Nephron (organoid): ENCODE results near the gene SYNJ1.
"Not testable (repeated sequence)": the region's sequence is repeated elsewhere in the genome, so short reads cannot be mapped to it uniquely, and the experiment has no call there.

Source experiments
- H3K27ac Mint-ChIP-seq, 3 experiments: 2 replicates each; pipeline ENCODE4 v1.8.0; 2020; ENCODE audit warnings: mixed read lengths in 3 of 3, mild to moderate bottlenecking in 2 of 3, moderate library complexity in 1 of 3
- H3K27me3 Mint-ChIP-seq: 2 replicates; pipeline ENCODE4 v1.8.0; 2021; ENCODE audit warnings: low read depth, mild to moderate bottlenecking, moderate library complexity, mixed read lengths
- H3K36me3 Mint-ChIP-seq: 2 replicates; pipeline ENCODE4 v1.8.0; 2020; ENCODE audit warnings: low read depth, mixed read lengths
- H3K4me1 Mint-ChIP-seq: 2 replicates; pipeline ENCODE4 v1.8.0; 2020; ENCODE audit warnings: mixed read lengths
- H3K4me3 Mint-ChIP-seq, 3 experiments: 2 replicates each; pipeline ENCODE4 v1.8.0; 2020; ENCODE audit warnings: mild to moderate bottlenecking in 3 of 3, mixed read lengths in 3 of 3, moderate library complexity in 2 of 3
- H3K9me3 Mint-ChIP-seq: 2 replicates; pipeline ENCODE4 v1.8.0; 2020; ENCODE audit warnings: mixed read lengths
- CTCF ChIP-seq, 3 experiments: fragments of 200-600 bp; sonication (generic); IDR thresholded peaks; one replicate each; pipeline ENCODE4 v1.5.0; 2021; ENCODE audit warnings: antibody characterized with exemption in 3 of 3; ENCODE audit not compliant: unreplicated experiment in 3 of 3

Gene SYNJ1

DNA sequence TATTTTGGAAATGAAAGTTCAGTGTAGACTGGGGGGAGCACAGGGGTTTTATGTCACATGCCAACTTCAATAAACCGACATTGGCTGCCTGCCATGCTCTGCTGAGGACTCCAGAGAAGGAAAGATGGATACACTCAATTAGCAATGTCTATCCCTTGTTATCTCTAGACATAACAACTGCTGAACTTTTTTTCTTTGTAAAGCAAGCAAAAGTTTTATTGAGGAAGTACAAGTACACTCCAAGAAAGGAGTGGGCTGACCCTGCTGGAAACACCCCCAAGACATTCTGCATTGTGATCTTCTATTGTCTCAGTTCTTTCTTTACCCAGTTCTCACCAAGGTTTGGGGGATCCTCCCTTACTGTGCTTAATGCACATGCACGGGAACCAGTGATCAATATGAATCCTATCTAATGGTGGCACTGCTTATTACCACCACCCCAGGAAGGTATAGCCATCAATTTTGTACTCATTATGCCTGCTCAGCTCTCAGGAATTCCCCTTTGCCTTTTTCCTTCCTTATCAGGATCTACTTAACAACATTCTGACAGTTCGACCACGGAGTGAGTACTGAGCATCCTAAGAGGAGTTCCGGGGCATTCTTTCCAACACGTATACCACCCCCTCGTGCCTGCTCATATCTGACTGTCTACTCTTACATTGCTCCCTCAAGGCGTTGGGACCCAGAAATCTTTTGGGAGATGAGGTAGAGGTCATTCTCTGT, 28.7 kb downstream of the SYNJ1 start:
- no peaks in the 10 kb centered on the region for H3K27me3 Mint-ChIP-seq
- peak overlapping the region in 2 of 3 experiments; percentile 12 to 61 for H3K27ac Mint-ChIP-seq
- no peaks in the 10 kb centered on the region for H3K9me3 Mint-ChIP-seq
- H3K4me1 Mint-ChIP-seq, result peaks cover 9% of the 10 kb centered on the region
- H3K36me3 Mint-ChIP-seq, result peaks cover 3% of the 10 kb centered on the region
- no peak overlapping the region for H3K4me3 Mint-ChIP-seq
- no peak for TF ChIP-seq CTCF (IDR thresholded peaks at IDR 0.05; ENCODE audit: unreplicated experiment in 3 of 3)

- Mint-ChIP-seq H3K36me3 (peaks cover 3% of the 10 kb centered on the region), H3K27me3 (no peaks in the 10 kb centered on the region), H3K4me3 (no peak overlapping the region)
These were observed 29.5 kb downstream of the SYNJ1 start for GRCh38 chr21:32698286-32698685.

DNA sequence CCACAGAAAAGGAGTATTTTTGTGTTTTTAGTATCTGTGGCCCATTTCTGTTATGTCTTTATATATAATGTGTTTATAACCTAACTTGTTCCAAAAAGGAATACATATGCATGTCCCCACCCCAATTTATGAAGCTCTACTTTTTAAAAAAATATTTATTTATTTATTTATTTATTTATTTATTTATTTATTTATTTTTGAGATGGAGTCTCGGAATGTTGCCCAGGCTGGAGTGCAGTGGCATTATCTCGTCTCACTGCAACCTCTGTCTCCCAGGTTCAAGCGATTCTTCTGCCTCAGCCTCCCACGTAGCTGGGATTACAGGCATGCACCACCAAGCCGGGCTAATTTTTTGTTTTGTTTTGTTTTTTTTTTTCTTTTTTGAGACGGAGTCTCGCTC, 32.3 kb downstream of the SYNJ1 start:
- H3K4me1 Mint-ChIP-seq, H3K4me3 Mint-ChIP-seq, H3K27me3 Mint-ChIP-seq, H3K36me3 Mint-ChIP-seq, H3K27ac Mint-ChIP-seq, H3K9me3 Mint-ChIP-seq: not testable (repeated sequence)

More at GRCh38 chr21:32698286-32698685, 29.5 kb downstream of the SYNJ1 start:
- H3K4me1 Mint-ChIP-seq, result peaks cover 9% of the 10 kb centered on the region
- no peaks in the 10 kb centered on the region for H3K9me3 Mint-ChIP-seq
- no peak overlapping the region for H3K27ac Mint-ChIP-seq
- TF ChIP-seq CTCF (IDR thresholded peaks at IDR 0.05; ENCODE audit: unreplicated experiment in 3 of 3), result no peak

- no peaks in the 10 kb centered on the region for H3K9me3 Mint-ChIP-seq
These were observed 34.2 kb downstream of the SYNJ1 start for GRCh38 chr21:32693581-32693980.

GRCh38 chr21:32690085-32690484, 37.7 kb downstream of the SYNJ1 start:
- Mint-ChIP-seq H3K27me3 (no peaks in the 10 kb centered on the region), H3K9me3 (no peaks in the 10 kb centered on the region), H3K27ac (no peak overlapping the region), H3K4me1 (no peaks in the 10 kb centered on the region), H3K4me3 (no peak overlapping the region), H3K36me3 (peaks cover 4% of the 10 kb centered on the region)
- no peak for TF ChIP-seq CTCF (IDR thresholded peaks at IDR 0.05; ENCODE audit: unreplicated experiment in 3 of 3)

More at GRCh38 chr21:32693581-32693980, 34.2 kb downstream of the SYNJ1 start:
- peaks cover 7% of the 10 kb centered on the region for H3K36me3 Mint-ChIP-seq
- H3K4me3 Mint-ChIP-seq, result no peak overlapping the region
- peaks cover 1% of the 10 kb centered on the region for H3K4me1 Mint-ChIP-seq
- no peak for TF ChIP-seq CTCF (IDR thresholded peaks at IDR 0.05; ENCODE audit: unreplicated experiment in 3 of 3)
- H3K27ac Mint-ChIP-seq, result no peak overlapping the region
- H3K27me3 Mint-ChIP-seq, result no peaks in the 10 kb centered on the region

GRCh38 chr21:32687643-32688345, 40.0 kb downstream of the SYNJ1 start:
- no peaks in the 10 kb centered on the region for H3K27me3 Mint-ChIP-seq
- no peak for TF ChIP-seq CTCF (IDR thresholded peaks at IDR 0.05; ENCODE audit: unreplicated experiment in 3 of 3)
- H3K27ac Mint-ChIP-seq, result no peak overlapping the region
- no peak overlapping the region for H3K4me3 Mint-ChIP-seq
- H3K4me1 Mint-ChIP-seq, result no peaks in the 10 kb centered on the region
- H3K36me3 Mint-ChIP-seq, result peaks cover 4% of the 10 kb centered on the region
- H3K9me3 Mint-ChIP-seq, result no peaks in the 10 kb centered on the region
